HG03558 (cell line): ENCODE results near the gene REXO5.
"Not testable (repeated sequence)": the region's sequence is repeated elsewhere in the genome, so short reads cannot be mapped to it uniquely, and the experiment has no call there.

ENCODE experiments used
- ATAC-seq: cut with Tn5 transposase; IDR thresholded peaks from one replicate; pipeline ENCODE4 v1.9.1; 2021; ENCODE audit warnings: moderate number of reproducible peaks; ENCODE audit not compliant: unreplicated experiment; ENCODE audit errors: extremely low read depth

The REXO5 gene

DNA sequence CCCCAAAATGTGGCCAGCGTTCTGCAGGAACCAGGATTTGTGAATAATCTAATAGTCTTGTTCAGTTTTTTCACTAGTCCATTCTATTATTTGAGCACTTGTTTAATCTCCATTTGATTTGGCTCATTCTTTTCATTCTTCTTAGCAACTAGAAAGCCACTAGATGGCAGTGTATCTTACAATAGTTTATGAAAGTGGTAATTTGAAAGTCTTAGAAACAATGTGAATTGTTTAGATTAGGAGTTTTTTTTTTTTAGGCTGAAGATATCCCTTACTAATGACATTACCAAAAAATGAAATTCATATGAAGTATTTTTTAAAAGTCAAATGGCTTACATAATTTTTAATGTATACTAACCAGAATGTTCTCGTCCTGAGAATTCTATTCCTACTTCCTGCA, 6.7 kb upstream of the REXO5 start:
- ATAC-seq: no peak

DNA sequence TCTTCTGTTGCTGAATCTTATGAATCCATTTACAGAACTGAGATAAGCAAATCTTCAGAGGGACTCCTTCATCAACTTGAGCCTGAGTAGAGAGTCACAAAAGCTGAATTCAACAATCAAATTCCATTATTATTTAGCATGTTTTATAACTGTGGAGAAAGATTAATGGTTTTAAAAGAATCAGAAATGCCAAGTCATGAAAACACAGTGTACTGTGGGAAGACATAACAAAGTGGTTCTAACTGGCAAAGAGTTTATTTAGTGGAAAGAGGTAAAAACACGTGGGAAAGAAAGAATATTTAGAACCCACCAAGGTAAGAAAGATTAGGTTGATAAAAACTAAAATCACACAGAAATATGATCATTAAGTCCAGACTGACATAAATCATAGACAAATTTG, 5.0 kb upstream of the REXO5 start:
- no peak for ATAC-seq

DNA sequence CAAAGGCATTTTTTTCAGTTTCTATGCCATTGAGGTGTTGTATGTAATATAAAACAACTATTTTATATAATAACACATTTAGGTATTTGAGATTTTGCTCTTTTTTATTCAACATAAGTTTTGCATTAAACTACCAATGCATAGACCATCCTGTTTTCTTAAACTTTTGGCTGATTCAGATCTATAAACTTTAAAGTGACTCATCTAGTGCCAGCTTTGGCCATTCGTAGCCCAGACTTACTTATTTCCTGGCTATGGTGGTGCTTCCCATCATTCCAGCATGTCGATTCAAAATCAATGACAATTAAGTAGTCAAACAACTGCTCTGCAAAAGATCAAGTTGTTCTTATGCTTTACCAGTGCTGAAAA, 3.2 kb upstream of the REXO5 start:
- no peak for ATAC-seq

DNA sequence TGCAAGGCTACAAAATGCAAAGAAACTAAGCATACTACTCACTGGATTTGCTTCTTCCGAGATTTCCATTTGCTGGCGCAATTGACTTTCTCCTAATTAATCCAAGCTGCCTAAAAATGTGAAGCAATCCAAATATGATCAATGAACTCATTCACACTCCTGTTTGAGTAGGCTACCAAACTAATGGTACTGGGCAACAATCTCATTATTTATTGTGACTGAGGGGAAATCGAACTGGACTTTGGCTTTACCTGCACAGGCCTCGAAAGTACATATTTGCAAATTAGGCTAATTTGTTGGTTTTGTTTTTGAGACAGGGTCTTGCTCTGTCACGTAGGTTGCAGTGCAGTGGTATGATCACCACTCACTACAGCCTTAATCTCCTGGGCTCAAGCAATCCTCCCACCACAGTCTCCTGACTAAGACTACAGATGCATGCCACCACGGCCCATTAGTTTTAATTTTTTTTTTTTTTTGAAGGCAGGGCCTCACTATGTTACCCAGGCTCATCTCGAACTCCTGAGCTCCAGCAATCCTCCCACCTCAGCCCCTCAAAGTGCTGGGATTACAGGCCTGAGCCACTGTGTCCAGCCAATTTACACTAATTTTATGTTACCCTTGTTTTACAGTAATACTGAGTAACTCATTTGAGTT, 2.6 kb upstream of the REXO5 start:
- no peak for ATAC-seq

DNA sequence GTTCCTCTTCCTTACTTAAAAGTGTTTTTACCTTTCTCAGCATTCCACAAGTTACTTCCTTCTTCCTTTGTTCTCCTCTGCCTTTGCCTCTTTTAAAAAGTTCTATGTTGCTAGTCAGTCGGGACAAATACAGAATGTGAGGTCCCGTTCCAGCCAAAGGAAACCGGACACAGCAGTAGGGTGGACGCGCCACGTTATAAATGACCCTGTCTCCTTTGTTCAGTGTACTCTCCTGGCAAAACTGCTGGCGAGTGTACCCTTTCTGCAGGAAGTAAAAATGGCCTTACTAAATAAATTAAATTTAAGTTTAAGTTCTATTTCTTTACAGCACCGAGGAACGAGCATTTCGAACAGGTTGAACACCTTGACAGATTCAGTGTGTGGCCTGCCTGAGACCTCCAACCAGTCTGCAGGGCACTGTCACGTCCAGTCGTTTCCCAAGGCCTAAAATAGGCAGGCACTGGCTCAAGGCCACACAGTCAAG, 601 bp upstream of the REXO5 start:
- ATAC-seq: not testable (repeated sequence)

DNA sequence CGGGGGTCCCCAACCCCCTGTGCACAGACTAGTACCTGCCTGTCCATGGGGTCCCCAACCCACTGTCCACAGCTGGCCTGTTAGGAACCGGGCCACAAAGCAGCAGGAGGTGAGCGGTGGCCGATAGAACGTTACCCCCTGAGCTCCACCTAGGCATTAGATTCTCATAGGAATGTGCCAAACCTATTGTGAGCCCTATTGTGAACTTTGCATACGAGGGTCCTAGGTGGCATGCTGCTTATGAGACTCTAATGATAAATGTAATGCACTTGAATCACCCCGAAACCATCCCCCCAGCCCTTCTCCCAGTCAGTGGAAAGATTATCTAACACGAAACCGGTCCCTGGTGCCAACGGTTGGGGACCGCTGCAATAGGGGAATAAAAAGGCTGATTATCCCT, 1.5 kb downstream of the REXO5 start:
- ATAC-seq: no peak

DNA sequence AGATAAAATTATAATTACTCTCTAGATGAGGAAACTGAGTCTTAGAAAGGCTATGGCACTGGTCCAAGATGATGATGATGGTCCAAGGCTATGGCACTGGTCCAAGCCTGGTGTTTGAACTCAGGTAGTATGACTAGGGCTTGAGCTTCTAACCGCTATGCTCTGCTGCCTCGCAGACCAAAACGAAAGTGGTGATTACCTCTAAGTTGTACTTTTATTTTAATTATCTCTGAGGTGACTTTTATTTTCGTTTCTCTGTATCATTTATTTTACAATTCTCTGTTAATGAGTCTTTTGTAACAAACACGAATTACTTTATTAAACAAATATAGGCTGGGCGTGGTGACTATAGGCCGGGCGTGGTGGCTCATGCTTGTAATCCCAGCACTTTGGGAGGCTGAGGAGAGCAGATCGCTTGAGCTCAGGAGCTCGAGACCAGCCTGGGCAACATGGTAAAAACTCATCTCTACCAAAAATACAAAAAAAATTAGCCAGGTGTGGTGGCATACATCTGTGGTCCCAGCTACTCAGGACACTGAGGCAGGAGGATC, 5.6 kb downstream of the REXO5 start:
- ATAC-seq: no peak

DNA sequence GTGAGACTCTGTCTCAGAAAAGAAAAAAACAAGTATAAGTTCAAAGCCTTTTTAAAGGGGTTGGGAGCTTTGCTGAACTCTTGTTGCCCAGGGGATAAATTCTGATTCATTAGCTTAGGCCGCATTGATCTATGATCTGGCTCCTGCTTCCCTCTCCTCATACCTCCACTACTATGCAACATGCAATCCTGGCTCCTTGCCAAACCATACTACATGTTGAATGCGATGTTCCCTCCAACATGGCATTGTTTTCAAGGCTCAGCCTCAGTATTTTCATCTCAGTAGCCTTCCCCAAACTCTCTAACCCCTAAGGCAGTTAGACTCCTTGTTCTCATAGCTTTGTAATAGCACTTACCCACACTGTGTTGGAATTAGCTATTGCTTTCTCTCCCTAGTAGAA, 6.2 kb downstream of the REXO5 start:
- ATAC-seq: no peak

DNA sequence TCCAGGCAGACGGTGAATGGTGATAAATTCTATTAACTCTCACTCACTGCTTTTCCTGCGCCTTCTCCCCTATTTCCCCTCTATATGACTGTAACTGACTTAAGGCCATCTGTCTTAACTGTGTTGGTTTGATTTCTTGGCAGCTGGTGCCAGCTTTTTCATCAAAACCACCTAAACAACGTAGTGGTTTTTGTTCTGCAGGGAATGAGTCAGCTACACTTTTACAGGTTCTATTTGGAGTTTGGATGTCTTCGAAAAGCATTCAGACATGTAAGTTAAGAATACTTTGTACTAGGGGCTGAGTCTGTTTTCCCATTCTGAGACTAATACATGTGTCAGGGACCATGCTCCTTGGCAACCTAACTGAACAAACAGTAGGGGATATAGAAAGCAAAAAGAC, 8.5 kb downstream of the REXO5 start:
- ATAC-seq: no peak

DNA sequence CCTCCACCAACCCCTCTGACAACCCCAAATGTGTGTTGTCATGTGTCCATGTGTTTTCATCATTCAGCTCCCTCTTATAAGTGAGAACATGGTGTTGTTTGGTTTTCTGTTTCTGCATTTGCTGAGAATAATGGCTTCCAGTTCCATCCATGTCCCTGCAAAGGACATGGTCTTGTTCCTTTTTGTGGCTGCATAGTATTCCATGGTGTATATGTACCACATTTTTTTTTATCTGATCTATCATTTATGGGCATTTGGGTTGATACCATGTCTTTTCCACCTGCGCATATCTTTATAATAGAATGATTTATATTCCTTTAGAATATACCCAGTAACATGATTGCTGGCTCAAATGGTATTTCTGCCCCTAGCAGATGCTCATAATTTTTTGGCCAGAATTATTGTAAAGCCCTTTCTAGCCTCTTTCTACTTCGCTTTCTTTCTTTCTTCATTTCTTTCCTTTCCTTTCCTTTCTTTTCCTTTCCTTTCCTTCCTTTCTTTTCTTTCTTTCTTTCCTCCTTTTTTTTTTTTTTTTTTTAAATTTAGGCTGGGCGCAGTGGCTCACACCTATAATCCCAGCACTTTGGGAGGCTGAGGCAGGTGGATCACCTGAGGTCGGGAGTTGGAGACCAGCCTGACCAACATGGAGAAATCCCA, 12.7 kb downstream of the REXO5 start:
- ATAC-seq: no peak

DNA sequence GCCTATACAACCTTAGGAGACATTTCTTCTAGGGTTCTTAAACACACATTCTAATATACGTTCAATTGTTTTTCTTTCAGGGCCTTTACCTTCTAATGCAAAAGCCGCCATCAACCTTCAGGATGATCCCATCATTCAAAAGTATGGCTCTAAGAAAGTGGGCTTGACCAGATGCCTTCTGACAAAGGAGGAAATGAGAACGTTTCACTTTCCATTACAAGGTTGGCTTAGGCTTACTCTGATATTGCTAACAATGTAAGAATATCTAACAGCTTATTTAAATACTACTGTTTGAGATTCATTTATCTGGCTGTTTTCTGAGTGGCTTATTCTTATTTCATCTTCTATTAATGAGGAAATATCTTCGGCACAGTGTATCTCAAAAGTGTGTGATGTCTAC, 15.4 kb downstream of the REXO5 start:
- ATAC-seq: no peak

DNA sequence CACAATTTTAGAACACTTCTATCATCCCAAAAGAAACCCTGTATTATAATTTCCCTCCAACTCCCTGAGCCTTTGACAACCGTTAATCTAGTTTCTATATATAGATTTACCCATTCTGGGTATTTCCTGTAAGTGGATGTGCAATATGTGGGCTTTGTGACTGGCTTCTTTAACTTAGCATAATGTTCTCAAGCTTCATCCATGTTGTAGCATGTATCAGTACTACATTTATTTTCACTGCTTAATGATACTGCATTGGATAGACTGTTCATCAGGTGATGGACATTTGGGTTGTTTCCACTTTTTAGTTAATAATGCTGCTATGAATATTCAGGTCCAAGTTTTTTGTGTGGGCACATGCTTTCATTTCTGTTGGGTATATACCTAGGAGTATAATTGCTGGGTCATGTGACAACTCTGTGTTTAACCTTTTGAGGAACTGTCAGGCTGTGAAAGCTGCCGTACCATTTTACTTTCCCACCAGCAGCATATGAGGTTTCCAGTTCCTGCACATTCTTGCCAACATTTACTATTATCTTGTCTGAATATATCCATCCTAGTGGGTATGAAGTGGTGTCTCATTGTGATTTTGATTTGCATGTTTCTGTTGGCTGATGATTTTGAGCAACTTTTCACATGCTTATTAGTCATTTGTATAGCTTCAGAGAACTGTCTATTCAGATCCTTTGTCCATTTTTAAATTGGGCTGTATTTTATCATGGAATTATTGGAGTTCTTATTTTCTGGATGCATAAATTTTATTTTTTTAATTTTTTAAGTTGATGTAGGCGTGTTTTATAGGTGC, 16.4 kb downstream of the REXO5 start:
- ATAC-seq: no peak

DNA sequence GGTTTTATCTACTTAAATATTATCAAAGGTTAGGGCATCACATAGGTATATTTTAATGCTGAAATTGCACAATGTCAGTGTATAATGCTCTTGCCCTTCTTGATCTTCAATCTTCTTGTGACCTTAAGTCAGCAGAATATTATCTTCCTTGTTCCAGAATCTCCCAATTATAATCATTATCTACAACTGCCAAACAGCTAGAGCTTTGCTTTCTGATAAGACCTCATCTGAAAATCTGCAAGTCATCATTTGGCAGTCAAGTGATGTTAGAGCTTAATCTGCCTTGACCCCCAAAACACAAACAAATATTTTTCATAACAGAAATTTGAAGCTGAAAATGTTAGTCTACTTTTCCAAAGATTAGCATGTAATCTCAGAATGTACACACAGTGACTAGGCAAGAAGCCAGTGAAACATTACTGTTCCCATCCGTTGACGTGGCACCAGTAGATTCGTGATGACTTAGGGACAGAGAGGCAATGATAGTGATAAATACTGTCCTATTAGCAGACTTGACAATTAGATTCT, 19.8 kb downstream of the REXO5 start:
- ATAC-seq: no peak

DNA sequence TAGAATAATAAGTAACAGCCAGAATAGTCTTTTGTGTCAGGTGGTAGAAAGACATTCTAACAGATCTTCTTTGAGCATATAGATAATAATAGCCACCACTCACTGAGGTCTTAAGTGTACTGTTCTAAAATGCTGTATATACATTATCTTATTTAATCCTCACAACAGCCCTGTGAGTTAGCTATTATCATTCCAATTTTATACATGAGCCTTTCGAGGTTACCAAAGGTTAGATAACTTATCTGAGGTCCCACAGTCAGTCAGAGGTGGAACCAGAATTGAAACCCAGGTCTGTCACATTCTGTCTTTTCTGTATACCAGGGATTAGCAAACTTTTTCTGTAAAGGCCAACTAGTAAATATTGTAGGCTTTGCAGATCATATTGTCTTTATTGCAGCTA, 23.2 kb downstream of the REXO5 start:
- ATAC-seq: no peak

DNA sequence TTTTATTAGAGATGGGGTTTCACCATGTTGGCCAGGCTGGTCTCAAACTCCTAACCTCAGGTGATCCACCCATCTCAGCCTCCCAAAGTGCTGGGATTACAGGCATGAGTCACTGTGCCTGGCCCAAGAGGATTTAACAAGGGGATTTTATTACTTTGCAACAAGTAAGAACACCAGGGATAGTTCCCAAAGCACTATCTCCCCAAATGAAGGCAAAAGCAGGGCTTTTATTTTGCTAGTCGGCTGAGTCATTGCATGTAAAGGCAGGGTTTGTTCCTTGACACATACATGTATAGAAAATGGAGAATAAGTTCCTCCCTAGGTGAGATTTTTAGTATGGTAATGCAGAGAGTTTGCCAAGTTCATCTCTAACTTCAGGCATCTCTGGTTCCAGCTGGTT, 24.0 kb downstream of the REXO5 start:
- no peak for ATAC-seq

DNA sequence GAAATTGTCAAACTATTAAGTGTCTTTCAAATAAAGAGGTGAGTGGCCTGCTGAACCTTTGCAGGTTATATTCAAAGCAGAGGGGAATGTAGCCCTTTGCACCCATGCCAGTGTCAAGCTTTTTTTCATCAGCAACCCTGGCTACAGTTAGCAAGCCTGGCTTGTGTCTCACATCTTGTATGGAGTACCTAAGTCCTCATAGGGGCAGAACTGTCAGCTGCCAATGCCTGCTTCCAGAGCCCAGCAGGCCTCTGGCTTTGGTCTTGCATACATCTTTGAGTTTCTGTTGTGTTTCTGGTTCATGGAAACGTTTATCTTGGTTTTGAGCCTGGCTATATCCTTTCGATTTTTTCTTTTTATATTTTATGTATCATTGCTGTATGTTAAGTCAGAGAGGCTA, 26.8 kb downstream of the REXO5 start:
- no peak for ATAC-seq

DNA sequence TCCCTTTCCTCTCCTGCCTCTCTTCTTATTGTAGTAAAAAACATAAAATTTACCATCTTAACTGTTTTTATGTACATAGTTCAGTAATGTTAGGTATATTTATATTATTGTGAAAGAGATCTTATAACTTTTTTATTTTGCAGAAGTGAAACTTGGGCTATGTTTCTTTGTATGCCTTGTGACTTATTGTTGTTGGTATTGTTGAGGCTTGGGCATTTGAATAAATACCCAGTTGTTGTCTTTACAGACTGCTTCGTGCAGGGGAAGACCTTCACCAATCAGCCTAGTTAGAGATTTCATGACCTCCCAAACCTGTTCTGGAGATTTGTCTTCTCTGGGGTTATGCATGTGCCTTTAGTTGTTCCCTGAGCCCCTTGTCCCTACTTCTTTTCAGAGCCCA, 31.9 kb downstream of the REXO5 start:
- ATAC-seq: no peak

DNA sequence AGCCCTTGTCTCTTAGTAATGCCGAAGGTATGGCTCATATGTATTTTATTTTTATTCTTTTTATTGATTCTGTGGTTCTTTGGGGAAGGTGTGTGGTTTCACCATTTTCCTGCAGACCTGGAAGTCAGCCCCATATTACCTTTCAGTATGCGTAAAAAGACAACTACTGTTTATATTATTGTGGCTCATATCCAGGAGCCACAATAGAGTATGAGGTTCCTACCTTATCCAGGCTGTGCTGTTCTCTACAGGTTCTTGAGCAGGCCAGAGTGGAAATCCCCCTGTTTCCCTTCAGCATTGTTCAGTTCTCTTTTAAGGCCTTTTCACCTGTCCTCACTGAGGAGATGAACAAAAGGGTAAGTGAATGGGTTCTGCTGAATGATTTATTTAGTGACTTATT, 33.2 kb downstream of the REXO5 start:
- no peak for ATAC-seq

DNA sequence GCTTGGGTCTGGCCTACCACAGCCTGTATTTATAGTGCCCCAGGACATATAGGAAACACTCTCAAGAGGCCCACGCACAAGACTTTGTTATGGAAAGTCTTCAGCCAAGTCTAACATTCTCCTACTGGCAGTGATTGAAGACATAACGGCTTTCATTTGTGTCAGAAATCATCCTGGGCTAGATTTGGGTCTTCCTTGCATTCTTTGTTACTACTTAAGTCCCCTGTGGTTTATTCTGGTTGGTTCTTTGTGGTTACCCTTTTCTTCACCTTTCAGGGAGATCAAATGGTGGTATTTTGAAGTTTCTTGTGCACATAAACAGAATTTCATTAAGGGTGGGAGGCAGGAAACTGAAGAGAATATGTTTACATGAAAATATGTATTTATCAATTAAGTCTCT, 37.7 kb downstream of the REXO5 start:
- no peak for ATAC-seq

DNA sequence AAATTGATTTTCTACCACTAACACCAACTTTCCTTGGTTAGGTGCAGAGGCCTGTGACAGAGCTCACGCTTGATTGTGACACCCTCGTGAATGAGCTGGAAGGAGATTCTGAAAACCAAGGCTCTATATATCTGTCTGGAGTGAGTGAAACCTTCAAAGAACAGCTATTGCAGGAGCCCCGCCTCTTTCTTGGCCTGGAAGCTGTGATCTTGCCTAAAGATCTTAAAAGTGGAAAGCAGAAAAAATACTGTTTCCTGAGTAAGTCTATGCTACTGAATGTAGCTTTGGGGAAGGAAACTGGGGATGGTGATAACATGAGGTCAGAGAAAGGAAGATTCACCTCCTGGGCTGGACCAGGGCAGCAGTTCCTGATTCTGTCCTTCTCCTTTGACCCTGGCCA, 38.3 kb downstream of the REXO5 start:
- ATAC-seq: no peak

DNA sequence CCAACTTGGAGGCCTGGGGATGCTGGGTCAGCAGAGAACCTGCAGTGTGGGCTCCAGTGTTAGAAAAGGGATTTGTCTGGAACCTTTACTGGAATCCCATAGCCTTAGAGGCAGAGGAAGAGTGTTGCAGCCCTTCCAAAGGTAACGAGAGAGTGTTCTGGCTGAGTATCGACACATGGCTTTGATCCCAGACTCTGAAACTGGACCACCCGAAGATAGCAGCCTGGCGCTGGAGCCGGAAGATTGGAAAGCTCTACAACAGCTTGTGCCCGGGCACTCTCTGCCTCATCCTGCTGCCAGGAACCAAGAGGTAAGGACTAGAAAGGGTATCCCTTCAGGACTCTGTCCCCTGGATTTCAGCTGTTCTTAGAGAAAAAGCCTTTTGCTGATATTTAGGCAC, 39.7 kb downstream of the REXO5 start:
- ATAC-seq: no peak
